Spinal cord (tissue), 10 donors: Measurements from ENCODE around the gene TMEM183A. TPM values are rescaled to one million over a fixed set of nuclear protein-coding genes. Genes with fewer than 3 reads are reported as not detected.

Source experiments
- DNase-seq, 6 donors: peaks; one replicate each; pipeline versions ENCODE4 v3.0.0 to v3.0.0-alpha.2; 2013 to 2015; ENCODE audit warnings: low spot score in 6 of 6, low read depth in 4 of 6
- H3K27ac ChIP-seq: one replicate; pipeline ENCODE4 v1.5.1; 2013; ENCODE audit warnings: low read depth, low read length, control low read depth
- H3K27me3 ChIP-seq: one replicate; pipeline ENCODE4 v1.6.1; 2013; ENCODE audit warnings: low read length; ENCODE audit not compliant: control insufficient read depth, insufficient read depth
- H3K36me3 ChIP-seq: one replicate; pipeline ENCODE4 v1.6.1; 2013; ENCODE audit warnings: low read length; ENCODE audit not compliant: control insufficient read depth, insufficient read depth
- H3K4me1 ChIP-seq: one replicate; pipeline ENCODE4 v1.6.1; 2013; ENCODE audit warnings: low read length; ENCODE audit not compliant: control insufficient read depth, insufficient read depth
- H3K4me3 ChIP-seq: one replicate; pipeline ENCODE4 v1.5.1; 2013; ENCODE audit warnings: low read depth, low read length, control low read depth
- H3K9me3 ChIP-seq: one replicate; pipeline ENCODE4 v1.6.1; 2013; ENCODE audit warnings: low read length; ENCODE audit not compliant: control insufficient read depth, insufficient read depth
- WGBS: methylation state at CpG from one replicate; pipeline ENCODE4 v1.1.5; 2013; ENCODE audit warnings: missing lambda C conversion rate; ENCODE audit not compliant: insufficient coverage; 5-methylcytosine and 5-hydroxymethylcytosine counted together
- polyA plus RNA-seq, 2 donors: library from polyadenylated mRNA; unstranded; fragments of 120-200 nt; gene quantifications; one replicate each; pipeline ENCODE4 v1.2.1, GENCODE V29; 2013; ENCODE audit not compliant: insufficient read length in 2 of 2
- total RNA-seq, 2 donors: library from RNA; depleted of rRNA in 1 of 2; stranded (reverse); fragments of 120-200 nt in 1 of 2; fragments of >200 nt in 1 of 2; gene quantifications; one replicate each; pipeline versions ENCODE4 v1.2.3 to v1.2.4, GENCODE V29; 2013 to 2014
- donor health status: healthy.

Gene TMEM183A
- total and polyA plus RNA-seq, 4 donors: 76.6 to 90.5 (median 81.0) TPM

GRCh38 chr1:203043830-203044545, 36.8 kb downstream of the TMEM183A start:
- Histone ChIP-seq H3K27me3 (no peaks in the 10 kb centered on the region), H3K36me3 (peaks cover 47% of the 10 kb centered on the region), H3K9me3 (no peaks in the 10 kb centered on the region), H3K27ac (no peak overlapping the region), H3K4me3 (no peak overlapping the region), H3K4me1 (peaks cover 13% of the 10 kb centered on the region)
- no peak for DNase-seq
- 94% methylated on average over 14 of the region's 14 CpGs for WGBS

- no peak overlapping the region for H3K27ac ChIP-seq
Measured at GRCh38 chr1:203044546-203045250, 37.5 kb downstream of the TMEM183A start.

GRCh38 chr1:203045336-203045735, 38.2 kb downstream of the TMEM183A start:
- H3K27me3 ChIP-seq: no peaks in the 10 kb centered on the region

More at GRCh38 chr1:203044546-203045250, 37.5 kb downstream of the TMEM183A start:
- no peak overlapping the region for H3K4me3 ChIP-seq
- no peak for DNase-seq
- no peaks in the 10 kb centered on the region for H3K27me3 ChIP-seq
- 62% methylated on average over 6 of the region's 7 CpGs for WGBS
- peaks cover 52% of the 10 kb centered on the region for H3K36me3 ChIP-seq
- no peaks in the 10 kb centered on the region for H3K9me3 ChIP-seq
- H3K4me1 ChIP-seq: peaks cover 8% of the 10 kb centered on the region

GRCh38 chr1:203045821-203046594, 38.8 kb downstream of the TMEM183A start:
- Histone ChIP-seq H3K4me3 (no peak overlapping the region), H3K27me3 (no peaks in the 10 kb centered on the region), H3K36me3 (peaks cover 55% of the 10 kb centered on the region), H3K9me3 (no peaks in the 10 kb centered on the region), H3K27ac (no peak overlapping the region), H3K4me1 (peaks cover 5% of the 10 kb centered on the region)
- 79% methylated on average over 14 of the region's 16 CpGs for WGBS
- DNase-seq: peak in 2 of 6 donors; percentile 41 to 47

More at GRCh38 chr1:203045336-203045735, 38.2 kb downstream of the TMEM183A start:
- Histone ChIP-seq H3K4me1 (peaks cover 5% of the 10 kb centered on the region), H3K9me3 (no peaks in the 10 kb centered on the region), H3K36me3 (peaks cover 55% of the 10 kb centered on the region), H3K4me3 (no peak overlapping the region), H3K27ac (no peak overlapping the region)
- no peak for DNase-seq
- WGBS: 90% methylated on average over 17 of the region's 17 CpGs

- 70% methylated on average over 14 of the region's 15 CpGs for WGBS
- Histone ChIP-seq H3K27me3 (no peaks in the 10 kb centered on the region), H3K4me3 (no peak overlapping the region), H3K4me1 (peaks cover 13% of the 10 kb centered on the region), H3K9me3 (no peaks in the 10 kb centered on the region), H3K27ac (no peak overlapping the region), H3K36me3 (peaks cover 62% of the 10 kb centered on the region)
- no peak for DNase-seq
Measured at GRCh38 chr1:203046984-203047630, 39.9 kb downstream of the TMEM183A start.

GRCh38 chr1:203048086-203048485, 40.9 kb downstream of the TMEM183A start:
- Histone ChIP-seq H3K27ac (no peak overlapping the region), H3K4me1 (peaks cover 14% of the 10 kb centered on the region), H3K4me3 (no peak overlapping the region), H3K36me3 (peaks cover 62% of the 10 kb centered on the region), H3K9me3 (no peaks in the 10 kb centered on the region), H3K27me3 (no peaks in the 10 kb centered on the region)
- 87% methylated on average over 10 of the region's 11 CpGs for WGBS
- DNase-seq: no peak

GRCh38 chr1:203048555-203049051, 41.4 kb downstream of the TMEM183A start:
- Histone ChIP-seq H3K27ac (no peak overlapping the region), H3K4me1 (peaks cover 14% of the 10 kb centered on the region), H3K27me3 (no peaks in the 10 kb centered on the region), H3K9me3 (no peaks in the 10 kb centered on the region), H3K36me3 (peaks cover 58% of the 10 kb centered on the region), H3K4me3 (no peak overlapping the region)
- 64% methylated on average over 21 of the region's 23 CpGs for WGBS
- no peak for DNase-seq

GRCh38 chr1:203049077-203049476, 41.9 kb downstream of the TMEM183A start:
- DNase-seq: no peak
- no peaks in the 10 kb centered on the region for H3K9me3 ChIP-seq
- no peak overlapping the region for H3K27ac ChIP-seq
- peaks cover 14% of the 10 kb centered on the region for H3K4me1 ChIP-seq
- no peak overlapping the region for H3K4me3 ChIP-seq
- WGBS: 78% methylated on average over 2 of the region's 4 CpGs
- H3K36me3 ChIP-seq: peaks cover 58% of the 10 kb centered on the region
- no peaks in the 10 kb centered on the region for H3K27me3 ChIP-seq

GRCh38 chr1:203049576-203050180, 42.5 kb downstream of the TMEM183A start:
- peaks cover 14% of the 10 kb centered on the region for H3K4me1 ChIP-seq
- H3K36me3 ChIP-seq: peaks cover 52% of the 10 kb centered on the region
- no peaks in the 10 kb centered on the region for H3K27me3 ChIP-seq
- no peak overlapping the region for H3K27ac ChIP-seq
- DNase-seq: no peak
- 91% methylated on average over 12 of the region's 14 CpGs for WGBS
- no peaks in the 10 kb centered on the region for H3K9me3 ChIP-seq
- H3K4me3 ChIP-seq: no peak overlapping the region
